LNCaP clone FGC (cell line): ENCODE results near the gene ABCA4.

ENCODE experiments used
- DNase-seq: peaks from one replicate; pipeline ENCODE4 v3.0.0-alpha.2; 2011; ENCODE audit warnings: low read depth
- H3K4me3 ChIP-seq: 2 replicates; pipeline ENCODE4 v1.5.1; 2011; ENCODE audit warnings: mild to moderate bottlenecking, low read depth, low read length, control low read depth
- TF ChIP-seq, protein P1 (sequence below): IDR thresholded peaks from 2 replicates; pipeline ENCODE4 v1.5.1; 2012; ENCODE audit warnings: mild to moderate bottlenecking; ENCODE audit not compliant: control insufficient read depth, insufficient read depth; ENCODE audit errors: extremely low read depth

ABCA4 gene

DNA sequence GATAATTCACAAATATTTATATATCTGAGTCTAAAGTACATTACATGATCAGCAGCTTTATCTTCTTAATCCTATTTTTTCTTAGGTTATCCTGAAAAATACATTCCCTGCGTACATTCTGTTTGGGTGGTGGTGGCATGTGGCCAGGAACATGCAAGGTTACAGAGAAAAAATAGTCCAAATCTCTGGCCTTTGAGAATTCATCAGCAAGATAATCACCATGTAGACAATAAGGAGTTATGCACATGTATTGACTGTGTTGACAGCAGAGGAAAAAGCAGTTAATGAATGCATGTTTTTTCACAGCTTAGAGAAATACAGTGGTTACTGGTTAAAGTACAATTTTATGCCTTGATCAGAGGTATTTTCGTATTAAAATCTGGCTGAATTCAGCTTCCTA is 49.0 kb downstream of the ABCA4 start:
- no peak overlapping the region for H3K4me3 ChIP-seq
- no peak for DNase-seq
- TF ChIP-seq, protein P1, sequence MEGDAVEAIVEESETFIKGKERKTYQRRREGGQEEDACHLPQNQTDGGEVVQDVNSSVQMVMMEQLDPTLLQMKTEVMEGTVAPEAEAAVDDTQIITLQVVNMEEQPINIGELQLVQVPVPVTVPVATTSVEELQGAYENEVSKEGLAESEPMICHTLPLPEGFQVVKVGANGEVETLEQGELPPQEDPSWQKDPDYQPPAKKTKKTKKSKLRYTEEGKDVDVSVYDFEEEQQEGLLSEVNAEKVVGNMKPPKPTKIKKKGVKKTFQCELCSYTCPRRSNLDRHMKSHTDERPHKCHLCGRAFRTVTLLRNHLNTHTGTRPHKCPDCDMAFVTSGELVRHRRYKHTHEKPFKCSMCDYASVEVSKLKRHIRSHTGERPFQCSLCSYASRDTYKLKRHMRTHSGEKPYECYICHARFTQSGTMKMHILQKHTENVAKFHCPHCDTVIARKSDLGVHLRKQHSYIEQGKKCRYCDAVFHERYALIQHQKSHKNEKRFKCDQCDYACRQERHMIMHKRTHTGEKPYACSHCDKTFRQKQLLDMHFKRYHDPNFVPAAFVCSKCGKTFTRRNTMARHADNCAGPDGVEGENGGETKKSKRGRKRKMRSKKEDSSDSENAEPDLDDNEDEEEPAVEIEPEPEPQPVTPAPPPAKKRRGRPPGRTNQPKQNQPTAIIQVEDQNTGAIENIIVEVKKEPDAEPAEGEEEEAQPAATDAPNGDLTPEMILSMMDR = no peak

DNA sequence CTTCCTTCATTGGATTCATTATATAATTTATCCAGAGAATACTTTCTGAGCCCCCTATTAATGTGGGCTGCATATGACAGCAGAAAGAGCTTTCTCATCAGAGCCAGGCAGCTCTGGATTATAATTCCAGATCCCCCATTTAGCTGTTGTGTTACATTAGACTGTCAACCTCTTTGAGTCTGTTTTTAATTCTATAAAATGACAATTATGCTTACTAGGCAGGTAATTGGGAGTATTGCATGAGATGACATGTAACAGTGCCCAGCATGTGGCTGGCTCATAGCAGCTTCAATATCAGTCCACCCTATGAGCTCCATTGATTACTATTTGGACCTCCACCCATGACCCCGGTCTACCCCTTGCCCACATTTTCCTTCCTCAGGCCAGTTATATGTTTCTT is 49.6 kb downstream of the ABCA4 start:
- H3K4me3 ChIP-seq = no peak overlapping the region

DNA sequence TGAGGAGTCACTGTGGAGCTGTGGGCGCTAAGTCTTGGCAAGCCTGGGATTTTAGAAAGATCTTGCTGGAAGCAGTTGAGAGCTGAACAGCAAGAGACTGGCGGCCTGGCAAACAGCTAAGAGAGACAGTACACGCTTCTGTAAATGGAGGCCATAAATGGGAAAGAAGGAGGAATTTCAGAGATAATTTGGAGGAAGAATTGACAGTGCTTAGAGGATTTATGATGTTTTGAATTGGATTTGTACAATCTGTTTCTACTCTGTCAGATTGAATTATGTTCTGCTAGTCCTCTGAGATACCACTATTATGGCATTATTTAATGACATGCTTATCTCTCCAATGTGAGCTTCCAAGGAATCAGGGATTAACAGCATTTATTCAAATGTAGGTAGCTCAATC is 50.1 kb downstream of the ABCA4 start:
- no peak overlapping the region for H3K4me3 ChIP-seq
- TF ChIP-seq, protein P1 = no peak
- DNase-seq = no peak

More for the DNA sequence above, 49.6 kb downstream of the ABCA4 start:
- TF ChIP-seq, protein P1 = no peak
- DNase-seq = no peak

DNA sequence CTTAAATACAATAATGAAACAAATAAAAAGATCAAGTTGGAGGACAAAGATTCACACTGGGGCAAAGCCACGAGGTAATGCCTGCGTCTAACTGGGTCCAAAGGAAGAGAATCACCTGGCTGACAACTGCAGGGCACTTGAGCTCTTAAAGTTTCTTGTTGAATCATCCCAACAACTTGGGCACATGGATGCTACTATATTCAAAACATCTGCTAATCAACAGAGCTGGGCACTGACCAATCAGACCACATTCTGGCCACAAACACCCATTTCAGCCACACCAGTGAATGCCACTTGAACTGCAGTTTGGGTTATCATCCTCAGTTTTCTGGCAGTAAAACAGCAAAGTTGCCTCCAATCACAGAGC is 51.0 kb downstream of the ABCA4 start:
- no peak overlapping the region for H3K4me3 ChIP-seq
- DNase-seq = no peak
- TF ChIP-seq, protein P1 = no peak

- peak; percentile 89 for DNase-seq
- H3K4me3 ChIP-seq = no peak overlapping the region
- TF ChIP-seq, protein P1 = no peak
Measured at GRCh38 chr1:94068999-94069918, 51.7 kb downstream of the ABCA4 start.

GRCh38 chr1:94068096-94068998 is 52.6 kb downstream of the ABCA4 start:
- no peak for DNase-seq

More at GRCh38 chr1:94068096-94068998, 52.6 kb downstream of the ABCA4 start:
- TF ChIP-seq, protein P1 = no peak
- no peak overlapping the region for H3K4me3 ChIP-seq
